GM21619 (cell line): ENCODE results near the gene FAM76B.
"Not testable (repeated sequence)": the region's sequence is repeated elsewhere in the genome, so short reads cannot be mapped to it uniquely, and the experiment has no call there.

ENCODE experiments used
- ATAC-seq: cut with Tn5 transposase; IDR thresholded peaks from one replicate; pipeline ENCODE4 v1.9.1; 2021; ENCODE audit not compliant: unreplicated experiment

The FAM76B gene

DNA sequence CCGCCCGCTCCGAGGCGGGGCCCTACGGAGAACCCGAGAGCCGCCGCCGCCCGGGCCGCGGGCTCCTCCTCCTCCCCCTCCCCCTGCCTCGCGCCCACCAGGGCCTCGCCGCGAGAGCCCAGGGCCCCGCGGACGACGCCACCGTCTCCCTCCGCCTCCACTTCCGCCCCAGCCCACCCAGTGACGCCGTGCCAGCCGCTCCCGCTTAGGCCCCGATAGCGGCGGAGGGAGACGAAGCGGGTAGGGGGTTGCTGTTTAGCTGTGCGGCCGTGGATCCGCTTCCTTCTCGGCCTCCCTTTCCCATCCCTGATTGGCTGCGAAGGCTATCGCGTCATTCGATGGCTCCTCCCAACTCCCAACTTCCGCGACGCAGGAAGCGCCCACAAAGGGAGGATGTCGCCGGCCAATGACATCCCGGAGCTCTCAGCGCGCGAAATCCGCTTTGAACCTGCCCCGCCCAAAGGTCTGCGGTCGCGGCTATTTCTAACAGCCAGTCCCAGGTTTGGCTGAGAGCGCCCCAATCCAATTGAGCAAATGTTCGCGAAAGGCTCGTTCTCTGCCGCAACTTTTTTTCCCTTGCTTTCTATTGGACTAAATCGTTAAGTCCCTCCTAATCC lies at the start of gene FAM76B:
Gene FAM76B, minus strand, starts transcription at position 277 of the 617 bp plus-strand sequence. CDS start 304 bp downstream, outside the sequence.
- ATAC-seq, result peak; percentile 64

DNA sequence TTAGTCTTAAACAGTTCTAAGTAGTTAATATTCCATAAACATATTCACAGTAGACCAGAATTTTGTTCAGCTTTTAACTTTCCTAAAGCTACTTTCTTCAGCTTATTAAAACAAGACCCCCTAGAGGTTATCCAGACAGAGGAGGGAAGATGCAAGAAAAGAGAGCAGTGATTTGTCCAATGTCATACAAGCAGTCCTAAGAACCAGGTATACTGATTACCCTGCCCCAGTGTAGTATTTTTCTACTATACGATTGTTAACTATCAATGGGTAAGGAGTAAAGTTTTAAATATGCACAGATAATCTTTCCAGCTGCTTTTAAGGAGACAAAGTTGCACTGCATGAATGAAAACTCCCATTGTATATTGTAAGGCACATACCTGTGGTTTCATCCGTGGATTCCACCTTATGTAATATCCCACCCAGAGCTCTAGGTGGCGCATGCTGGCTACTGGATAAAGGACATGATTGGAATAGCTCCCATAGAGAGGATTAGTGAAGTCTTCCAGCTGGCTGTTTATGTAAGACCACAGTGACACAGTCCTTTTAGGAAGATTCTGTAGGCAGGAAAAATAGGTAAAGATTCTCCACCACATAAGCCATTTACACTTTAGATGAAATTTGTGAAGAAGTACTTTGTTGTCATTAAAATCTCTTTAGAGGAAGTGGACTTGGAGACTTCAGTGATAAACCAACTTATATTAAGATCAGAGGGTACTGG lies 46.3 kb upstream of the FAM76B start:
- ATAC-seq, result peak; percentile 96

DNA sequence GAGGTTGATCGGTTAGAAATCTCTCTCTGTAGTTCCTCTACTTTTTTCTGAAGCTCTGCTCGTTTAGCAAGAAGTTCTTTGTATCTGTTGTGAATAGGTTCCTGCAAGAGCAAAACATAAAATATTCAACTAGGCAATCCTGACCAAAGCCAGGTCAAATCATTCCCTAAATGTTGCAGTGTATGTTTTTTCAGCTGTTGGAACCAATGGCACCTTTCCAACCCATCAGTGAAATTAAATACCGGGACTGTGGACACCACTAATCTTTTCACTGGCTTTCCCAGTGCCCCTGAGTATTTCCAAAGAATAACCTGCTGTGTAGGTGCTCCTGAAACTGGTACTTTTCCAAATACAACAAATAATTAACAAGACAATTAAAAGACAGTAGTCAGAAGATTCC lies 45.8 kb upstream of the FAM76B start:
- ATAC-seq, result no peak

DNA sequence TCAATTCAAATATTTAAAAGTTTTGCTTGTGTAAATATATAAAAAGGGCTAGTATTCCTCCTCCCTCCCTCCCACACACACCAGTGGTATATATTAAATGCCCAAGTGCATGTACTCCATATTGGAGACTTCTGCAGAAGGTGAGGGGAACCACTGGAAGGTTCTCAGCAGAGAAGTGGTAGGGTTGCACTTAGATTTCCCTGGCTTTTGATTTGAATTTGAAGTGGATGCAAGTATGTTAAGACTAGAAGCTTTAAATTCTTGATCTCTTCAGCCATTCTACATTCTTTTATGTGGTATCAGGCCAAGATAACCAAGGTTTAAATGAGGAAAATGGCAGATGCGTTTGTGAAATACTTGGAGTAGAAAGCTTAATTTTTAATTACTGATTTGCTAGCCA lies 43.8 kb upstream of the FAM76B start:
- ATAC-seq, result no peak

DNA sequence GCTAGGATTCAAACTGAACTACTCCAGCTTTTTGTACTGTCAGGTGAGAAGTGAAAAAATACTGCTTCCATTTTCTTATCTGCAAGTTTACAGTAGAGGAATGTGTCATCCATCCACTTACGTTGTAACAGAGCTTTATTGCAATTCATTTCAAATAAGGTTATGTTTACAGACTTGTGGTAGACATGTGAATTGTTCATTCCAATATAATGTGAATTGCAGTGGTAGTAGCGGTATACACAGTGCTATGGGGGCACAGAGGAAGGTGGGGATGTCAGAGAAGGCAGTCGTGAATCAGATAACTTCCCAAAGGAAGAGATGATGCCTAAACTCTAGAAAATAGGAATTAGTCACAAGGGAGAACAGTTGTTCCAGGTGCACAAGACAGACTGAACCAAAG lies 43.2 kb upstream of the FAM76B start:
- ATAC-seq, result no peak

DNA sequence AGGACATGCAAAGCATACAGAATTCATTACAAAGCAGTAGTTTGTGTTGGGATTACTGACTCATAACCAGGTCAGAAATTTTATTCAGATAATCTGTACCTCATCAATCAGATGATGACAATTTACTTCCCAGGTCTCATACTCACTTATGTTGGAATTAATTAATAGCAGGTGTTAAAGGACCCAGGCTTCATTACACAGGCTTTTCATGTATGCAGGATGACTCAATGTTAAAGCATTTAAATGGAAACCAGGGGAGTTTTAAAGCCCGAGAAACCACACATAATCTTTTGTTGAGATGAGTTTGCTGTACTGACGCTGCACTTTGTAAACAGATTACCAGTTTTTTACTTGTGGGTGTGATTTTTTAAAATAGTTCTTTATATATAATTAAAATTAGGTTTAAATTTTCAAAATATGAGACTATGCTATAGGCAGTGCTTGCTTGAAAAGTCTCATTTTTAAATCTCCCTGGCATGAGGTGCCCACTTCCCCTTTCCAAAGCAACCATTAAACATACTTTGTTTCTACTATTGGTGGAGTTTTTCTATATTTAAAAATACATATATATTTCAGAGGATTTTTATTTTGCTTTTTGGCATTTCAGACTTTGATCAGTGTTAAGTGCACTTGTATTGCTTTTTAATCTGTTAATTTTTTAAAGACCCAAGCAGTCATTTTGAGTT lies 41.8 kb upstream of the FAM76B start:
- no peak for ATAC-seq

DNA sequence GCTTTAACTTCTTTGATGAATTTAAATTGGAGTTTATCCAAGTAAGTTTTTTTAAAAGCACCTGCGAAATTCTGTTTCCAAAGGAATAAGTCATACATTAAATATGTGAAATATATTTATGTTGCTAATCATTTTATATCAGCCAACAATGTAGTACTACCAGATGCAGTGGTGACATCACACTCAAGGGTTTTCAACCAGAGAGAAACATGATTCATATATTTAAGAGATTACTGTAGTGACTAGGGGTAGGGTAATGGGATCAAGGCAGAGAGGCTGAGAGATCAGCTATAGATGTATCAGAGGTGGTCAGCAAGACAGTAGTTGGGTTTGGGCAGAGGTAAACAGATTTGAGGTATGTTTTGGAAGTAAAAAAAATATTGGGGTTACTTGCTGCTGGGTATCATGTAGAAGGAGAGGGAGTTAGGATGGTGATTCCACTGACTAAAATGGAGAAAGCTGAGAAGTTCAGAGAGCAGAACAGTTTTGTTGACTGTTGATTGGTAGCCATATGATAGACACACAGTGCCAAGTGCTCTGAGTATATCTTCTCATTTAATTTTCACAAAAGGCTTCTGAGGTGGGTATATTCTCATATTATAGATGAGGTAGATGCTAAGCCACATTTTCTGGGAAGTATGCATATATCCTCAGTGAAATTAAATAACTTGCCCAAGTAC lies 40.1 kb upstream of the FAM76B start:
- no peak for ATAC-seq

DNA sequence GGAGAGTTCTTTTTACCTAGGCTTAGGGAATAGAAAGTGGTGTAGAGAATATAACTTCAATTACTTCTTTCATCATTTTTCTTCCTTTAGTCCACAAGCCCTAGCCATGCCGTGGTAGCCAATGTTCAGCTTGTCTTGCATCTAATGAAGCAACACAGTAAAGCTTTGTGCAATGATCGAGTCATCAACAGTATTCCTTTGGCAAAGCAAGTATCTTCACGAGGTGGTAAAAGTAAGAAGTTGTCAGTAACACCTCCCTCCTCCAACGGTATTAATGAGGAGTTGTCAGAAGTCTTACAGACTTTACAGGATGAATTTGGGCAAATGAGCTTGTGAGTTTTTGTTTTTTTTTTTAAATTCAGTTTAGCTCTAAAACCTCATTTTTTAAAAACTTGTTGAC lies 38.1 kb upstream of the FAM76B start:
- ATAC-seq, result no peak

DNA sequence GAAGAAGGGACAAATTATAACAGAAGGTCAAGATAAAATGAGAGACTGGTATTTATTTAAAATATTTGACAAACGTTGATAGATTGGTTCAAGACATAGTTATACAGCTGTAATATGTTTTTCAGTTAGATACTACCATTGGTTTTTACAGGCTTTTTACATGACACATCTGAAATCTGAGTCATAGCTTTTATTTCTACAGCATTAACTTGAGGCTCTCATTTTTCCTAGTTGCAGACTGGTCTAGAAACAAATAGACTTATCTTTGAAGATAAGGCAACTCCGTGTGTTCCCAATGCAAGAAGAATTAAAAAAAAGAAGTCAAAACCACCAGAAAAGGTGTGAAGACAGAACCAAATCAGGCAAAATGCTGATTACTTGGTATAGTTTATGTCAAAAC lies 32.1 kb upstream of the FAM76B start:
- no peak for ATAC-seq

DNA sequence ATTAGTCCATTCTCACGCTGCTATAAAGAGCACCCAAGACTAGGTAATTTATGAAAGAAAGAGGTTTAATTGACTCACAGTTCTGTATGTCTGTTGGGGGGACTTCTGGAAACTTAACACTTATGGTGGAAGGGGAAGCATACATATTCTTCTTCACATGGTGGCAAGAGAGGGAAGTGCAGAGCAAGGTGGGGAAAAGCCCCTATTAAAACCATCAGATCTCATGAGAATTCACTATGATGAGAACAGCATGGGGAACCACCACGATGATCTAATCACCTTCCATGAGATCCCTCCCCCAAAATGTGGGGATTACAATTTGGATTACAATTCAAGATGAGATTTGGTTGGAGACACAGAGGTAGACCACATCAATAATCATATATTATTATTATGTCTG lies 26.5 kb upstream of the FAM76B start:
- peak; percentile 69 for ATAC-seq

DNA sequence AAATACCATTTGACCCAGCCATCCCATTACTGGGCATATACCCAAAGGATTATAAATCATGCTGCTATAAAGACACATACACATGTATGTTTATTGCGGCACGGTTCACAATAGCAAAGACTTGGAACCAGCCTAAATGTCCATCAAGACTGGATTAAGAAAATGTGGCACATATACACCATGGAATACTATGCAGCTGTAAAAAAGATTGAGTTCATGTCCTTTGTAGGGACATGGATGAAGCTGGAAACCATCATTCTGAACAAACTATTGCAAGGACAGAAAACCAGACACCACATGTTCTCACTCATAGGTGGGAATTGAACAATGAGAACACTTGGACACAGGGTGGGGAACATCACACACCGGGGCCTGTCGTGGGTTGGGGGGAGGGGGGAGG lies 21.5 kb upstream of the FAM76B start:
- ATAC-seq, result not testable (repeated sequence)

DNA sequence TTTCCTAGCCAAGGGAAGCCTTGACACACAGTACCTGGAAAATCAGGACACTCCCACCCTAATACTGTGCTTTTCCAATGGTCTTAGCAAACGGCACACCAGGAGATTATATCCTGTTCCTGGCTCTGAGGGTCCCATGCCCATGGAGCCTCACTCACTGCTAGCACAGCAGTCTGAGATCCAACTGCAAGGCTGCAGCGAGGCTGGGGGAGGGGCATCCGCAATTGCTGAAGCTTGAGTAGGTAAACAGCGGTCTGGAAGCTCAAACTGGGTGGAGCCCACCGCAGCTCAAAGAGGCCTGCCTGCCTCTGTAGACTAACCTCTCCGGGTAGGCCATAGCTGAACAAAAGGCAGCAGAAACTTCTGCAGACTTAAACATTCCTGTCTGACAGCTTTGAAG lies 16.9 kb upstream of the FAM76B start:
- ATAC-seq, result not testable (repeated sequence)

DNA sequence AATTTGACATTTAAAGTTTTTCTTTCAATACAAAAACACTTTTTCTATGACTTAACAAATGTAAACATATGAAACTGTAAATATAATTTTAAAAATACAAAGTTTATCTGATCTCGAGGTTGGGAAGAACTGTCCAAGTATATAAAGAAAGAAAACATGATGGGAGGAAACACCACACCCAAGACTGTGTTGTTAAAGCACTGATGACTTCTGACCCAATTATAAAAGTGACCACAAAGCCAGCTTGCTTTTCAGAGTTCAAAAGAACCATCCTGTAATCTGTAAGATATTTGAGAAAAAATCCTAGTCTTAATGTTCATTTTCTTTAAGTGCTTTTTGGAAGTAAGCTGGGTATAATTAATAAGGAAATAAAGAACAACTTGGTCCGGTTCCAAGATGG lies 16.3 kb upstream of the FAM76B start:
- ATAC-seq, result no peak

DNA sequence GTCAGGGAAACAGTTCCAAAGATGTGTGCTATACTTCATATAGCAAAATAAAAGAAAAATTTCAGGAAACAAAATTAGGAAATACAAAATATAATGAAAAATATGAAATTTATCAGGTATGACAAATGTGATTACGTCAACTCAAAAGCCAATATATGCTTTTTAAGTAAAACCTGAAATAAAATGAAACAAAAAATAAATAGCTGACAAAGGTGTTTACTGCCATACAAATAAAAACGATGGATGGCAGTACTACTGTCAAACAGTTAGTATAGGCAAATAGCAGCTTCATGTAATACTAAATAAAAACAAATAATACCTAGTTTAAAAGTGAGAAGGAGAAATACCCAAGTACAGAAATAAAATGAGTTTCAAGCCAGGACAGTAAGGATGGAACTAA lies 14.4 kb upstream of the FAM76B start:
- no peak for ATAC-seq

DNA sequence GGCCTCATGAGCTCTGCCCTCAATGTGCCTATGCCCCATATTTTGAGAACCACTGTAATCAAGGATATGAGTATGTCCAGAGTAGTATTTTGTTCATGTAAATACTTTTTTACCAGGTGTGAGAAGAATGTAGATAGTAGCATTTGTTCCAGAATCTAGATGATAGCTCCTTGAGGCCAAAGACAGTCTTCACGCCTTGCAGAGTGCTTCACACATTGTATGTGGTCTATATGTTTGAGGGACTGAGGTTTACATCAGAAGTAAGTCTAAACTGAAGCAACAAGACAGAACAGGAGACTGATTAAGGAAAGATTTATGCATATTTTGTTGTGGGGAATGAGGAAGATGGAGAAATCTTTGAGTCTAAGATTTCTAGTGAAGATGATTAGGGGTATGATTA lies 13.2 kb upstream of the FAM76B start:
- no peak for ATAC-seq

DNA sequence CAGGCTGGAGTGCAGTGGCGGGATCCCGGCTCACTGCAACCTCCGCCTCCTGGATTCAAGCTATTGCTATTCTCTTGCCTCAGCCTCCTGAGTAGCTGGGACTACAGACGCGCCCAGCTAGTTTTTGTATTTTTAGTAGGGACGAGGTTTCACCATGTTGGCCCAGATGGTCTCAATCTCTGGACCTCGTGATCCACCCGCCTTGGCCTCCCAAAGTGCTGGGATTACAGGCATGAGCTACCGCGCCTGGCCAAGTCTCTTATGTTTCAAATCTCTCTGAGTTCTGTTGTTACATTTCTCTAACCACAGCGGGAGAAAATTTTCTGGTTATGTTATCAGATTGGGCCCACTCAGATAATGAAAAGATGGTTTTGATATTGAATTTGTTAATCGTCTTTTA lies 10.9 kb upstream of the FAM76B start:
- ATAC-seq, result no peak

DNA sequence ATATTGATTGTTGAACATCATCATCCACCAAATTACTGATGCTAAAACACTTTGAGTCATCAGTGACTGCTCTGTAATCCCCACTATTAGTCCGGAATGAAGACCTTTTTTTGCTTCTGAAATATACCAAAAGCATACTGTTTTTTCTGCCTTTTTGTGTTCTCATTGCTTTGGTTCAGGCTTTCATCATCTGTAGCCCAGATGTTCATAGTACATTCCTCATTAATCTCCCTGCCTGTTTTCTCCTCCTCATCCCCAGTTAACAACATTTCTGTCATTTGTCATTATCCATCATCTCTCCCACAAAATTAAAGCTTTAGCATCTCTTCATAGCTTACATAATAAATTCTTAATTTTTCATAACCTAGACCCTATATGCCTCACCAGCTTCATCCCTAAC lies 10.0 kb upstream of the FAM76B start:
- ATAC-seq, result no peak

DNA sequence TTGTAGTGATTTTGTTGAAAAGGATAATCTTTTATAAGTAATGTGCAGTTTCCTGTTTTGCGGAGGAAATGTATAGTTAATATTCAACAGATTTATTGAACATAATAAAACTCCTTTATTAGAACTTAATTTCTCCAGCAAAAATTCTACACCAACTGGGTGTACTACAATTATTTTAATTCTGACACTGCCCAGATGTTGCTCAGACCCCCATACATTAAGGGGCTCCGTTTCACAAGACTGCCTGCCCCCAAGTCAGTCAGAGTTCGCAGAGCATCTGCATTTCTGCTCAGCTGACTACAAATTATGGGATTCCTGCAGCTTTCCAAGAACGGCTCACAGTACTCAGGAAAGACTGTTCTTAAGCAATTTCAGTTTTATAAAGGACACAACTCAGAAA lies 6.9 kb upstream of the FAM76B start:
- ATAC-seq, result no peak

DNA sequence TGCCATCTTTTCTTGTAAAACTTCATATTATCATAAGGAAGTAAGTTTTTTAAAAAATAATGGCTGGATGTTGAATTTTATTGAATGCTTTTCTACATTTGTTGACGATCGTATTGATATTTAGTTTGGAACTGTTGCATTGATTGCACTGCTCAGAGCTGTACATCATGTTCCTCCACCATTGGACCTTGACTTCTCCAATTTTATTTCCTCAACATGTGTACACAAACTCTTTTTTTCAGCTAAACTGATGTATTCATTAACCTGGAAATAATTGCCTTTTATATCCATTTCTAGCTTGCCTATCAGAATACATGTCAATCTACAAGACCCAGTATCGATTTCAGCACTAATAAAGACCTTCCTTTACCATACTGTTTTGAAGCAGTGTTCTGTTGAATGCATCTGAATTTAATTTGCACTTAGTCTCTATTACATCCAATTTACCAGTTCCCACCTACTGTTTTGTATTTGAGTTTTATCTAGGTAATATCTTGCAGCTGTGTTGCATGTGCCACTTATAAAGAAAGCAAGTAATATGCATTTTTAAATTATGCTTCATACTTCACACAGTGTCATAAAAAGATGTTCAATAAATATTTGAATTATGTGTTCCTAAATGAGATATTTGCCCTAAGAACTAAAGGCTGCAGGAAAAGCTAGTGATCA lies 6.2 kb upstream of the FAM76B start:
- ATAC-seq, result no peak

DNA sequence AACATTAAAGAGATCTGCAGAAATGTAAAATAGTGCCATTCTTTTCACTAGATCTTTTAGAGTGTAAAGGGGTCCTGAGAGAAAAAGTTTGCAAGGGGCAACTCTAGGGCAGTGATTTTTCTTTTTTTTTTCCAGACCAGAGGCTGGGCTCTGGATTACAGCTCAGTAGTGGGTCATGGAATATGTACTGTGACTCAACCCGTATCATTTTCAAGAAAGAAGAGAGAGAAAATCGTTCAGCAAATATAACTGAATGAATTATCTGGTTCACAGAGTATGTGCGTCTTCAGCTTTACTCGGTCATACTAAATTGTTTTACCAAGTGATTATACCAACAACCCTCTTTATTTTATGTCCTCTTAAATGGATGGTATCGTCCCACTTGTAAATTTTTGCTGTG lies 4.5 kb upstream of the FAM76B start:
- ATAC-seq, result no peak

DNA sequence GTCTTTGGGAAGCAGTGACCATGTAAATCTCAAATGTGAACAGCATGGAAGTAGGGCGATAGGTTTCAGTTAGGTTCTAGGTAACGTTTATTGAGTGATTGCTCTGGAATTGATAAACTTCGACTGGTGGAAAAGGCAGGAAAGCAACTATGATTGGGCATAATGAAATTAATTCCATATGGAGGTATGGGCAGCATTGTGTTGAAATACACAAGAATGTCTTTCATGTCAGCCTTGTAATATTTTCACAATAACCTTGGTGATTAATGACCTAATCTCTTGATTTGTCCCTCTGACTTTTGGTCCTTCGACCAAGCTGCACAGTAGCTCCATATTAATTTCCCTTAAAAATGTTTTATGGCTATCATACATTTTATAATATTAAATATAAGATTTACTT lies 3.5 kb upstream of the FAM76B start:
- ATAC-seq, result no peak
